Breast epithelium (tissue), 3 donors: ENCODE results near the gene PTPN3.

Experiments
- POLR2A ChIP-seq: fragments of 450-650 bp; IDR thresholded peaks from one replicate; pipeline ENCODE4 v1.6.1; 2016; ENCODE audit warnings: antibody characterized with exemption, mild to moderate bottlenecking, moderate library complexity
- POLR2AphosphoS5 ChIP-seq, 3 donors: sonication (generic); formaldehyde crosslinking; IDR thresholded peaks; one replicate each; pipeline ENCODE4 v1.6.1; 2017; ENCODE audit warnings: antibody characterized with exemption in 3 of 3
- TF ChIP-seq, protein P1 (sequence below), 3 donors: fragments of 450-650 bp; IDR thresholded peaks; one replicate each; pipeline ENCODE4 v1.5.1; 2016 to 2017; ENCODE audit warnings: antibody characterized with exemption in 3 of 3, mild to moderate bottlenecking in 3 of 3, moderate library complexity in 3 of 3

- TF ChIP-seq, protein P1, sequence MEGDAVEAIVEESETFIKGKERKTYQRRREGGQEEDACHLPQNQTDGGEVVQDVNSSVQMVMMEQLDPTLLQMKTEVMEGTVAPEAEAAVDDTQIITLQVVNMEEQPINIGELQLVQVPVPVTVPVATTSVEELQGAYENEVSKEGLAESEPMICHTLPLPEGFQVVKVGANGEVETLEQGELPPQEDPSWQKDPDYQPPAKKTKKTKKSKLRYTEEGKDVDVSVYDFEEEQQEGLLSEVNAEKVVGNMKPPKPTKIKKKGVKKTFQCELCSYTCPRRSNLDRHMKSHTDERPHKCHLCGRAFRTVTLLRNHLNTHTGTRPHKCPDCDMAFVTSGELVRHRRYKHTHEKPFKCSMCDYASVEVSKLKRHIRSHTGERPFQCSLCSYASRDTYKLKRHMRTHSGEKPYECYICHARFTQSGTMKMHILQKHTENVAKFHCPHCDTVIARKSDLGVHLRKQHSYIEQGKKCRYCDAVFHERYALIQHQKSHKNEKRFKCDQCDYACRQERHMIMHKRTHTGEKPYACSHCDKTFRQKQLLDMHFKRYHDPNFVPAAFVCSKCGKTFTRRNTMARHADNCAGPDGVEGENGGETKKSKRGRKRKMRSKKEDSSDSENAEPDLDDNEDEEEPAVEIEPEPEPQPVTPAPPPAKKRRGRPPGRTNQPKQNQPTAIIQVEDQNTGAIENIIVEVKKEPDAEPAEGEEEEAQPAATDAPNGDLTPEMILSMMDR (IDR thresholded peaks at IDR 0.05) = no peak
- no peak for TF ChIP-seq POLR2A
- TF ChIP-seq POLR2AphosphoS5 (IDR thresholded peaks at IDR 0.05) = no peak
Measured at GRCh38 chr9:109537288-109537687, 39.2 kb upstream of the PTPN3 start.
